Measurements from ENCODE around the gene FAM221B. TPM values are rescaled to one million over a fixed set of nuclear protein-coding genes. Genes with fewer than 3 reads are reported as not detected.

The FAM221B gene
- total and polyA plus RNA-seq, 2 donors (not counting 1 experiment from before 2014, with no cell fraction given): not detected

DNA sequence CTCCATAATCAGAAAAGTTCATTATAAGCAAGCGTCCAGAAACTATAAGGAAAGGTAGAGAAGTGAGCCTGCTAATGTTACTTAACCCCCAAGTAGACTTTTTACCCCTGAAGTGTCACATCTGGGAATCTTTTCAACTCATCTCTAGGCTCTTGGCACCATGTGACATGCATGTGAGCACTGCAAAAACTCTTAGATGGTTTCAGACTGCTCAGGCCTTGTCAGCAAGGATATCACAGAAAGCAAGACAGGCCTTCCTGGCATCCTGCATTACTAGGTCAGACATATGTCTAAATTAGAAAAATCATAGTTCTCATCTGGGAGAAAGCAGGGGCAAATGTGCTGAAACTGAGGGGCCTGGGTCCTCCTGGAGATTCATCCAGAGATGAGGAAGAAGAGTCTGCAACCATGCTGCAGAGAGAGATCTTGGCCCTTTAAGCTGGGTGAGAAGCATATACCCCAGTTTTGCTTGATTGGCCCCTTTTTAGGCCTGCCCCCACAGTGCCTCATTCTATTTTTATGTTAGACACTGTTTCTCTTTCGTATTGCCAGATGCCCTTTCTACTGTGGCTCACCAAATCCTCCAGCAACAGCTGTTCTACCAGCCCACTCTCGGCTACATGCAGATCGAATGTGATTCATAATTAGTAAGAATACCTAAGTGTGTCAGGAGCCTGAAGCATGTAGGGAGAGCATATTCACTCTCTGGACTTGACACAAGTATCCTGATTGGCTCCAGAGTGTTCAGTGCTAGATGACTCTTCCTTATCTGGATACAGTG lies 19.4 kb upstream of the FAM221B start:
- Histone ChIP-seq H3K27me3 (replicated peaks in 1 of 4; ENCODE audit: control extremely low read depth in 1 of 4, control insufficient read depth in 3 of 4, insufficient read depth in 4 of 4, low read length in 3 of 4) (no peaks in the 10 kb centered on the region), H3K4me2 (replicated peaks; ENCODE audit: low read depth, low read length, poor library complexity, severe bottlenecking) (peak overlapping the region; percentile 70), H3K9me3 (ENCODE audit: control extremely low read depth in 1 of 3, control insufficient read depth in 2 of 3, insufficient read depth in 1 of 3, low read length in 2 of 3) (no peaks in the 10 kb centered on the region), H3K9ac (ENCODE audit: low read length) (peak overlapping the region; percentile 33), H3K36me3 (replicated peaks in 1 of 2; ENCODE audit: control extremely low read depth in 1 of 2, control insufficient read depth in 1 of 2, extremely low read depth in 1 of 2, insufficient read depth in 2 of 2, low read length in 1 of 2) (no peaks in the 10 kb centered on the region), H3K4me1 (ENCODE audit: control insufficient read depth in 2 of 2, insufficient read depth in 2 of 2, low read length in 2 of 2) (peaks cover 53 to 65% of the 10 kb centered on the region in 2 donors), H2AFZ (ENCODE audit: insufficient read depth, low read depth, low read length, poor library complexity, severe bottlenecking) (peak overlapping the region; percentile 66), H4K20me1 (ENCODE audit: control insufficient read depth, insufficient read depth, low read length, poor library complexity, severe bottlenecking) (no peaks in the 10 kb centered on the region), H3K27ac (ENCODE audit: low read length in 2 of 2) (peak overlapping the region; percentile 58 to 70), H3K4me3 (ENCODE audit: control extremely low read depth in 1 of 5, extremely low read depth in 1 of 5, insufficient read depth in 1 of 5, low read depth in 2 of 5, low read length in 4 of 5) (peak overlapping the region in 2 of 5 experiments; percentile 27 to 31), H3K79me2 (ENCODE audit: control insufficient read depth, insufficient read depth, low read length) (no peaks in the 10 kb centered on the region)
- Mint-ChIP-seq H3K9me3 (ENCODE audit: insufficient read depth) (no peaks in the 10 kb centered on the region), H3K4me1 (peaks cover 55% of the 10 kb centered on the region), H3K27me3 (no peaks in the 10 kb centered on the region), H3K4me3 (peak overlapping the region; percentile 33), H3K27ac (peak overlapping the region; percentile 62)
- TF ChIP-seq EZH2 (IDR thresholded peaks at IDR 0.05; ENCODE audit: borderline replicate concordance, insufficient read depth, low read depth, low read length, poor library complexity, severe bottlenecking) (no peak), CTCF (IDR thresholded peaks at IDR 0.05) (no peak)
- ATAC-seq (ENCODE audit: low read depth) (peak; percentile 81), DNase-seq (peak; percentile 63)
- intact Hi-C loops (cut with micrococcal nuclease): loop anchor here (1.0 to 5.0 kb wide), 3 partner anchors 19 to 34 kb away; partner anchors contain the start of genes HINT2 and TMEM8B
- ChIA-PET CTCF (interaction anchor here (0.8 to 2.5 kb wide), 11 partner anchors 15 to 244 kb away, joined by 3 to 15 read pairs (median 4); partner anchors contain the start of genes FAM221B and TMEM8B), POLR2A (interaction anchor here (1.0 kb wide), 1 partner anchor 33 kb away, joined by 3 read pairs; the partner anchor contains the start of gene HINT2)
- WGBS (ENCODE audit: insufficient coverage): no CpG with 5 or more reads among the region's 4 CpGs

All from B cell (primary cell).